IPS-NIHi11 (cell line): ENCODE data around the gene MSLN.
A peak's percentile ranks its signal among the peaks of the same experiment; 100 is the strongest.

Source experiments
- DNase-seq: peaks from one replicate; pipeline ENCODE4 v3.0.0; 2012; ENCODE audit warnings: mixed read lengths, low spot score

The MSLN gene

DNA sequence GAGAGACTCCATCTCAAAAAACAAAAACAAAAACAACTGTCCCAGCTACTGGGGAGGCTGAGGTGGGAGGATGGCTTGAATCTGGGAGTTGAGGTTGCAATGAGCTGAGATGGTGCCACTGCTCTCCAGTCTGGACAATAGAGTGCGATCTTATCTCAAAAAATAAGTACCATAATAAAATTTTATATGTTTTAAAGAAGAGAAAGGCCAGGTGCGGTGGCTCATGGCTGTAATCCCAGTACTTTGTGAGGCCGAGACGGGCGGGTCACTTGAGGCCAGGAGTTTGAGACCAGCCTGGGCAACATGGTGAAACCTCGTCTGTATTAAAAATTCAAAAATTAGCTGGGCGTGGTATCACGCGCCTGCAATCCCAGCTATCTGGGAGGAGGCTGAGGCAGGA is 16.3 kb downstream of the MSLN start:
- no peak for DNase-seq

DNA sequence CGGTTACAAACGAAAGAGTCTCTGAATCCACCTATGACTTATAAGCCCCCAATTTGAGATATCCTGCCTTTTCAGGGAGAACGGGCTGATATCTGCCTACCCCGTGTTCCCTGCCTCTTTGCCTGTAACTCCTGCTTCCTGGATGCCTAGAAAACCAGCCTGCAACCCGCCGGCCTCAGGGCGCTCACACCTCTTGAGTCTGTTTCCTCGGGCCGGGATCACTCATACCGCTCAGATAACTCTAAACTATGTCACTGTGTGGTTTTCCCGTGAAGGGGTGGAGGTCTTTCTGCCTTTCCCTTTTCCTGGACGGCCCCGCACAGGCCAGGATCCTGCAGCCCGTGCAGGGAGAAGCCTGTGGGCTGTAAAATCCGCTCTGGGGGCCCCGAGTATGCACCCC is 17.3 kb downstream of the MSLN start:
- DNase-seq: no peak

GRCh38 chr16:778447-778846 is 17.9 kb downstream of the MSLN start:
- DNase-seq: no peak

DNA sequence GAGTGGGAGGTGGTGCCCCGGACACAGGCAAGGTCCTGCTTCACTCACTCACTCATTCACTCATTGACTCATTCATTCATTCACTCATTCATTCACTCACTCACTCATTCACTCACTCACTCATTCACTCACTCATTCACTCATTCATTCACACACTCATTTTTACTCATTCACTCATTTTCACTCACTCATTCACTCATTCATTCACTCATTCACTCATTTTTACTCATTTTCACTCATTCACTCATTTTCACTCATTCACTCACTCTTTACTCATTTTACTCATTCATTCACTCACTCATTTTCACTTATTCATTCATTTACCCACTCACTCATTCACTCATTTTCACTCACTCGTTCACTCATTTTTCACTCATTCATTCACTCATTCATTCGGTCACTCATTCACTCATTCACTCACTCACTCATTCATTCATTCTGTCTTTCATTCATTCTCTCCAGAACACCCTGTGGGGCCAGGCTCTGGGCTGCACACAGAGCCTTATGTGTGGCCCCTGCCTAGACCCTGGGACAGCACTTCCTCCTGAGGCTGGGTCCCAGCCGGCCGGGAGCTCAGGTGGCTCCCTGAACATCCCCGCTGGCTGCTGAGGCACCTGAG is 18.5 kb downstream of the MSLN start:
- DNase-seq: no peak

DNA sequence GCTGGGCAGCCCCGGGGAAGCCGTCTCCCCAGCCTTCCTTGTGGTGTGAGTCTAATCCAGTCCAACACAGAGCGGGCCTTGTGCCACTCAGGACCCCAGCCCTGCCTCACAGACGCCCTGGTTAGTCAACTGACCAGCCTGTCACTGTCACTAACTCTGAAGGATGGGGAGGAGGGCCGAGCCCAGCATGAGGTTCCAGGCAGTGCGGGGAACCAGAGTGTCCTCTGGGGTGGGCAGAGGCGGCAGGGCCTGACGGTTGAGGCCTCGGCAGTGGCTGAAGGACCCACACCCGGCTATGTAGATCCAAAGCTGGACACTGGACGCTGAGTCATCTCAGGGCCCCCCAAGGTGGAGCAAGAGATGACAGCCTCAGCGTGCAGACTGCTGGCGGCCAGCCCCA is 19.0 kb downstream of the MSLN start:
- no peak for DNase-seq

DNA sequence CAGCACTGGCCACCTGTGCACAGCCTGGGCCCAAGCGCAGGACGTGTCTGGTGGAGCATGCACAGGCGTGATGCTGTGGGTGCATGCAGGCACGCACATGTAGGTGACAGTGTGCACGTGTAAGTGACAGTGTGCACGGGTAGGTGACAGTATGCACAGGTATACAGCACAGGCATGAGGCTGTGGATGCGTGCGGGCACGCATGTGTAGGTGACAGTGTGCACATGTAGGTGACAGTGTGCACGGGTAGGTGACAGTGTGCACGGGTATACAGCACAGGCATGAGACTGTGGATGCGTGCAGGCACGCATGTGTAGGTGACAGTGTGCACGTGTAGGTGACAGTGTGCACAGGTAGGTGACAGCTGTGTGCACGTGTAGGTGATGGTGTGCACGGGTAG is 19.8 kb downstream of the MSLN start:
- no peak for DNase-seq

DNA sequence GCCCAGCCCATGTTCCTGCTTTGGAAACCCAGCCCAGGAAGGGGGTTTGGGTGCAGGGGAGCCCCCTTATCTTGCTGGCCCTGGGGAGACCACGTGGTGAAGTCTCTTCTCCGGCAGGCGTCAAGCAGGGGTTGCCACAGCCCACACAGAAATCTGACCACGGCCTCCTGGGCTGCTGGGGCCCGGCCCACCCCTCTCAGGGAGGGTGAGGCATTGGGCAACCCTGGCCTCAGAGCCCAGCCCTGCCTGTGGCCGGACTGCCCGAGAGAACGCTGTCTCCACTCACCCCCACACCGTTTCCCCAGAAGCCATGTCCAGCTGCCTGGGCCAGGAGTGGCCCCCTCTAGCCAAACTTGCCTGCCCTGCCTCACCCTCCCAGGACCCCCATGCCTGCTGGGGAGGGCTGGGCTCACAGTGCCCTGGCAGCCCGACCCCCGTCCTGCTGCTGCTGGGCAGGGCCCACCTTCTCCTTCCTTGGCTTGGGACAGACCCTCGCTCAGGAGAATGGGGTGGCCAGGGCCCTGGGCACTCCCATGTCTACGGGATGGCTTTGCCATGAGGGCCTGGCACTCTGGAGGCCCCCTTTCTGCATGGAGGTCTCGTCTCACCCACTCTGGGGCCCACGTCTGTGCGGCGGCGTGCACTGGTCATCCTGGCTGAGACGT is 20.9 kb downstream of the MSLN start:
- no peak for DNase-seq

GRCh38 chr16:782258-782657 is 21.7 kb downstream of the MSLN start:
- no peak for DNase-seq

DNA sequence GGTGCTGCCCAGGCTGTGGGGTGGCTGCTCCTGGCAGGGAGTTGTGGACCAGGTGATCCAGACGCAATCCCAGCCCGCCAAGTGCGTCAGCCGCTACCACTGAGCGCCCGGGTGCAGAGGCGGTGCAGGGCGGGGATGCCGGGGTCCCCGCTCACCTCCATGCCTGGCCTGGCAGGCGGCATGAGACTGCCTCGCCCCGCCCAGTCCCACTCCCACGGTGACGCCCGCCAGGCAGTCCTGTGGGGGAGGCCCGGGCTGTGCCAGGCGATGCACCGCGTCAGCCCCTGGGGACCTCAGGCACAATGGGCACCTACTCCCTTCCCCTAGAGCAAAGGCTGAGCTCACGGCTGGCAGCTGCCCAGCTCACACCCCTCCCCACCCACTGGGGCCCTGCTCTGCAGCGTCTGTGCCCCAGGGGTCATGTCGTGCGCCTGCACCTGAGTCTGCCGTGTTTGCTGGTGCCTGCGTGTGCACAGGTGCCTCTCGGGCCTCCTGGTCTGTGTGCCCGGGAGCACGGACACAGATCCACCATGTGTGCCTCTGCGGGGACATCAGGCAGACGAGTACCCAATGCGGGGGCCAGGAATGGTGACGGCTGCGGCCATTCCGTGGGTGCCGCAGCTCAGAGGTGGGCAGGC is 22.4 kb downstream of the MSLN start:
- DNase-seq: no peak

GRCh38 chr16:783404-784161 is 23.0 kb downstream of the MSLN start:
- no peak for DNase-seq

DNA sequence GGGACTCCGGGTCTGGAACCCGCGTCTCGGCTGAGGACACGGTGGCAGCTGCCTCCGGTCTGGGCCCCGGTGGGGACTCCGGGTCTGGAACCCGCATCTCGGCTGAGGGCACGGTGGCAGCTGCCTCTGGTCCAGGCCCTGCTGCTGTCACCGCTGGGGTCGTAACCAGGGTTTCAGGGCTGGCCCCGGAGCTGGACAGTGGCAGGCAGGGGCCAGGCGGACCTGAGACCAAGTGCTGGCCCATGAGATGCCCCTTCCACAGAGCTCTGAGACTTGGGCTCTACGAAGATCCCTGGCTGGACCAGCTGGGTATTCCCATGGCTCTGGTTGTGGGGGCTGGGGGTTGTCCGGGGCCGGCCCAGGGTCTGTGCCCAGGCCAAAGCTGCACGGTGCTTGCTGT is 23.9 kb downstream of the MSLN start:
- no peak for DNase-seq

DNA sequence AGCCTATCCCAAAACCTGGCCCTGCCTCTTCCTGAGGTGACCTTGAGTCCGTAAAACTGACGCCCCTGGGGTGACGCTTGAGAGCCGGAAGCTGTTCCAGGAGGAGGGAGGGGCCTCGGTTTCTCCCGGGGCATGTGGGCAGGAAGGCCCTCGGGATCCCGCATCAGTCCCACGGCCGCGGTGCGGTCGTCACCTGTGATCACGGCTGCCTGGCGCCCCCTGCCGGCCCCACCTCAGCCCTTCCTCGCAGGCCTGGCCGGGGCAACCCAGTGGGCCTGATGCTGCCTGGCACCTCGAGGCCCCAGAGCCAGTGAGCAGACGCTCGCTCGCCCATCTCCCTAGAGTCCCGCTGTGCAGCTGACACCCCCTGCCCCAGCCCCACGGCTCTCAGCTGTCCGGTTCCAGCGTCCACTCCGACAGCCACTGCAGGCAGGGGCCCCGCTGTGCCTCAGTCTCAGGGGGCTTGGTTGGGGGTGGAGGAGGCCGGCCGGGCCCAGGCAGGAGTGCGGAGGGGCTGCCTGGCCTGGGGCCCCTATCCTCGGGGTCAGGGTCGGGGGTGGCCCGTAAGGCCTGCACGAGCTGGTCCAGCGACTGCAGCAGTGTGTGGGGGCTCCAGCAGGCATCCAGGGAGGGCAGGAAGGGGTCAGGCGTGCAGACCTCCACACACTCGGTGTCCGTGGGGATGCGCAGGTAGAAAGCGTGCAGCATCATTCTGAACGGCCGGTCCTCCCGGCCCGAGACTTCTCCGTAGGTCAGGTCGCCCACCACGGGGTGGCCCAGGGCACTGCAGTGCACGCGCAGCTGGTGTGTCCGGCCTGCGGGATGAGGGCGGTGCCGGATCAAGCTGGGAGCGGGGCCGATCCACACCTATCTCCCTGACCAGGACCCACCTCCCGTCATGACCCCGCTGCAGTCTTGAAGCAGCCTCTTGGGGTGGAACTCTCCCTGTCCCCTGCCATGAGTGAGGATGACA is 25.3 kb downstream of the MSLN start:
- DNase-seq: peak; percentile 90

- no peak for DNase-seq
Measured at GRCh38 chr16:787321-787966, 26.9 kb downstream of the MSLN start.

DNA sequence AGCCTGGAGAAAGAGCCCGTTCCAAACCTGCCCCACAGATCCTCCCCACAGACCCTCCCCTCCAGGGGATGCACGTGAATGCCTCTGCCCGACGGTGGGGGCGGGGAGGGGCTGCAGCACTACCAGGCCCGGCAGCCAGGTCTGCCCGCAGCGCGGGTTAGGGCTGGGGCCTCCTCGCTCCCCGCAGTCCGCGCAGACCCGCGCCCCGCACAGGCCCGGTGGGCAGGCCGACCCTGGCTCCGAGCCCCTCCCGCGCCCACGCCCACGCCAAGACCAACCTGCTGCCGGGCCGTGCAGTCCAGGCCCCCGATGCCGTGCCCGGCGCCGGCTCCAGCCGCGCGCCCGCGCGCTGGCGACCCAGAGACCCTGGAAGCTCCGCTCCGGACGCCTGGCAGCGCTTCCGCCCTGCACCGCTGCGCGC is 27.5 kb downstream of the MSLN start, which contains the start of gene RPUSD1:
Gene RPUSD1 (minus strand): TSS at position 404 of the 421 bp plus-strand sequence. CDS start 644 bp downstream, outside the sequence.
- no peak for DNase-seq

GRCh38 chr16:788399-789126 is 28.0 kb downstream of the MSLN start, which contains the start of gene CHTF18:
Gene CHTF18, plus strand, starts transcription at chr16:788620. Its CDS starts 65 bp downstream, at chr16:788685.
- peak; percentile 100 for DNase-seq

- DNase-seq: no peak
Measured at GRCh38 chr16:789191-789850, 28.8 kb downstream of the MSLN start.

DNA sequence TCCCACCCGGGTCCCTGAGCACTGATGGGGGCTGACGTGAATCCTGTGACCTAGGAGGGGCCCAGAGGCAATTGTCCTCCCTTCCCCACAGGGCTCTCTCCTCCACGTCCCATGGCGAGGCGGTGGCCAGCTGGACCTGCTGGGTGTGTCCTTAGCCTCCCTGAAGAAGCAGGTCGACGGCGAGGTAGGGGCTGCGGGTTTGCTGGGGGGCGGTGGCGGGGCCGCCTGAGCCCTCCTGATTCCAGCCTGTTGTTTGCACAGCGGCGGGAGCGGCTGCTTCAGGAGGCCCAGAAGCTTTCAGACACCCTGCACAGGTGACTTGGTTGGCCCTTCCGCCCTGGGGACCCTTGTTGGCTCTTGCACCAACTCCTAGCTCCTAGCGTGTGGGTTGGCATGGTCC is 29.6 kb downstream of the MSLN start:
- DNase-seq: no peak

- DNase-seq: no peak
Measured at GRCh38 chr16:791131-791530, 30.6 kb downstream of the MSLN start.

DNA sequence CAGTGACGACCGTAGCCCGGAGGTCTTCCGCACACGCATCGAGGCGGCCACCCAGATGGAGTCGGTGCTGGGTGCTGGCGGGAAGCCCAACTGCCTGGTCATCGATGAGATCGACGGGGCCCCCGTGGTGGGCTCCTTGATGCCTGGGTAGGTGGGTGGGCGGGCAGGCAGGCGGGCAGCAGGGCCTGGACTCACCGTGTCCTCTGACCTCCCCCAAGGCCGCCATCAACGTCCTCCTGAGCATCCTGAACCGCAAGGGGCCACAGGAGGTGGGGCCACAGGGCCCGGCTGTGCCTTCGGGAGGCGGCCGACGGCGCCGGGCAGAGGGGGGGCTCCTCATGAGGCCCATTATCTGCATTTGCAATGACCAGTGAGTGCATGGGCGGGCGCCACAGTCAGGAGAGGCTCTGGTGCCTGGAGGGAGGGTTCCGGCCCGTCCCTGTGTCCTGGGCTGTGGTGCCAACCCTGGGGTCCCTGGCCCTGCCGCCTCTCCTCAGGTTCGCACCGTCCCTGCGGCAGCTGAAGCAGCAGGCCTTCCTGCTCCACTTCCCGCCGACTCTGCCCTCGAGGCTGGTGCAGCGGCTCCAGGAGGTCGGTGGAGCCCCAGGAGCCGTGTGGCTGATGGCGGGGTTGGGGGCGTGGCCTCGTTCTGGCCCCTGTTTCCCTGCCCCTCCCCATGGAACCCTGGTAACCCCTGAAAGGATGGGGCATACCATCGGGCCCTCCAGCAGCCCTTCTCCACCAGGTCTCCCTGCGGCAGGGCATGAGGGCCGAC is 31.9 kb downstream of the MSLN start:
- DNase-seq: no peak
